ENCODE data around the gene TSPOAP1. TPM values are rescaled to one million over a fixed set of nuclear protein-coding genes. Genes with fewer than 3 reads are reported as not detected.

Gene TSPOAP1
- total and polyA plus RNA-seq, 2 of the 4 experiments (the other 2 are of a cell fraction), result 0.90 to 1.6 TPM

GRCh38 chr17:58369214-58370031 is 40.8 kb upstream of the TSPOAP1 start:
- ChIA-PET POLR2A (ENCODE audit: unreplicated experiment) (no interaction called here), CTCF (interaction anchor here (0.6 to 1.2 kb wide), 3 partner anchors 48 to 56 kb away, joined by 3 to 4 read pairs (median 3); partner anchors contain the start of gene RNF43)
- dilution Hi-C loops (cut with HindIII; ENCODE audit: low sequenced_read_pairs, unreplicated experiment), result no loop called here
- TF ChIP-seq CTCF (conservative IDR thresholded peaks at IDR 0.05; ENCODE audit: low read depth, low read length) (no peak), RFX5 (IDR thresholded peaks at IDR 0.05; ENCODE audit: low read depth, low read length) (no peak), MAFK (IDR thresholded peaks at IDR 0.05; ENCODE audit: low read depth, low read length) (no peak), RAD21 (IDR thresholded peaks at IDR 0.05; ENCODE audit: low read length) (no peak), MAZ (IDR thresholded peaks at IDR 0.05; ENCODE audit: borderline replicate concordance, low read depth, low read length) (no peak), USF2 (IDR thresholded peaks at IDR 0.05; ENCODE audit: low read depth, low read length) (no peak), NFE2L2 (IDR thresholded peaks at IDR 0.05; ENCODE audit: low read depth, low read length) (no peak)
- no peak overlapping the region for H3K56ac ChIP-seq (ENCODE audit: extremely low read depth, insufficient read depth, low read length)
- H3K18ac ChIP-seq (ENCODE audit: low read depth, low read length), result no peak overlapping the region
- H3K9me3 ChIP-seq (ENCODE audit: control insufficient read depth, insufficient read depth, low read length), result no peaks in the 10 kb centered on the region
- H2AK5ac ChIP-seq (ENCODE audit: low read depth, low read length), result no peak overlapping the region
- H3K27ac ChIP-seq (ENCODE audit: insufficient read depth, low read length), result no peak overlapping the region
- DNase-seq (no peak), ATAC-seq (ENCODE audit: low read depth) (no peak)
- H3K9me1 ChIP-seq (ENCODE audit: insufficient read depth, low read length), result no peaks in the 10 kb centered on the region
- H3K4me3 ChIP-seq (ENCODE audit: insufficient read depth, low read depth, low read length), result no peak overlapping the region
- H3K79me1 ChIP-seq (ENCODE audit: low read depth in 1 of 2, low read length in 2 of 2), result no peaks in the 10 kb centered on the region
- no peak overlapping the region for H2BK120ac ChIP-seq (ENCODE audit: low read depth, low read length)
- H4K8ac ChIP-seq (ENCODE audit: low read depth in 2 of 2, low read length in 2 of 2), result no peak overlapping the region
- H2AFZ ChIP-seq (replicated peaks; ENCODE audit: low read length, poor library complexity), result no peak overlapping the region
- no peak overlapping the region for H2BK5ac ChIP-seq (ENCODE audit: low read depth, low read length, poor library complexity, severe bottlenecking)
- H4K20me1 ChIP-seq (ENCODE audit: insufficient read depth, low read length), result no peaks in the 10 kb centered on the region
- no peak overlapping the region for H2AK9ac ChIP-seq (replicated peaks; ENCODE audit: low read depth, low read length, poor library complexity)
- no peak overlapping the region for H3K14ac ChIP-seq (replicated peaks; ENCODE audit: low read depth, low read length)
- H3K27me3 ChIP-seq (ENCODE audit: control insufficient read depth, insufficient read depth, low read length), result peaks cover 21% of the 10 kb centered on the region
- H3K9ac ChIP-seq (ENCODE audit: low read depth, low read length), result no peak overlapping the region
- no peak overlapping the region for H4K5ac ChIP-seq (ENCODE audit: low read depth, low read length)
- H2BK20ac ChIP-seq (ENCODE audit: low read depth, low read length), result no peak overlapping the region
- no peaks in the 10 kb centered on the region for H3K36me3 ChIP-seq (ENCODE audit: control insufficient read depth, insufficient read depth, low read length)
- 29% methylated on average over 1 of the region's 5 CpGs; no CpG with 5 or more reads in 1 of the 2 experiments for WGBS, 2 experiments (ENCODE audit: extremely low coverage in 2 of 2, insufficient read length in 1 of 2)
- no peaks in the 10 kb centered on the region for H3K4me1 ChIP-seq (ENCODE audit: control insufficient read depth, insufficient read depth, low read length)
- no peak overlapping the region for H2BK15ac ChIP-seq (ENCODE audit: low read depth, low read length)
- in situ Hi-C loops (cut with MboI; ENCODE audit: low sequenced_read_pairs), result no loop called here
- no peak overlapping the region for H3K4ac ChIP-seq (ENCODE audit: low read depth, low read length)
- no peak overlapping the region for H3K4me2 ChIP-seq (ENCODE audit: low read depth, low read length)
- no peak overlapping the region for H4K91ac ChIP-seq (ENCODE audit: insufficient read depth, low read depth, low read length)
- intact Hi-C loops (cut with micrococcal nuclease), result no loop called here
- BruUV-seq (replicated peaks), result no TSS peak
- H3K23ac ChIP-seq (ENCODE audit: low read depth, low read length), result no peak overlapping the region

All from IMR-90 (cell line).